Endothelial cell of umbilical vein (primary cell): ENCODE results near the gene CD58.

Source experiments
- CTCF ChIP-seq, 2 donors: IDR thresholded peaks; 1 replicate in 1 of 2; 2 replicates in 1 of 2; pipeline ENCODE4 v1.5.1; 2011; ENCODE audit warnings: low read length in 2 of 2, mild to moderate bottlenecking in 2 of 2, moderate library complexity in 2 of 2, control low read depth in 1 of 2, inconsistent platforms in 1 of 2, low read depth in 1 of 2; ENCODE audit not compliant: insufficient read depth in 1 of 2; ENCODE audit errors: extremely low read depth in 1 of 2
- EZH2 ChIP-seq: IDR thresholded peaks from 2 replicates; pipeline ENCODE4 v1.6.1; 2012; ENCODE audit warnings: borderline replicate concordance, low read depth, mild to moderate bottlenecking, moderate library complexity, low read length, inconsistent platforms; ENCODE audit not compliant: severe bottlenecking
- FOS ChIP-seq: IDR thresholded peaks from 2 replicates; pipeline ENCODE4 v1.6.1; 2011; ENCODE audit warnings: mild to moderate bottlenecking, low read length, moderate library complexity, borderline replicate concordance; ENCODE audit not compliant: insufficient read depth
- MAX ChIP-seq: IDR thresholded peaks from 2 replicates; pipeline ENCODE4 v1.6.1; 2011; ENCODE audit not compliant: insufficient read depth, insufficient read length
- MYC ChIP-seq: IDR thresholded peaks from one replicate; pipeline ENCODE4 v1.6.1; 2011; ENCODE audit warnings: mild to moderate bottlenecking, low read depth, low read length
- POLR2A ChIP-seq: IDR thresholded peaks from 2 replicates; pipeline ENCODE4 v1.6.1; 2012; ENCODE audit warnings: low read depth, mild to moderate bottlenecking, control low read depth, low read length
- POLR2AphosphoS5 ChIP-seq: IDR thresholded peaks from 2 replicates; pipeline ENCODE4 v1.6.1; 2012; ENCODE audit warnings: low read depth, mild to moderate bottlenecking, control low read depth, low read length, moderate library complexity; ENCODE audit not compliant: insufficient read depth

- TF ChIP-seq CTCF (IDR thresholded peaks at IDR 0.05; ENCODE audit: extremely low read depth in 1 of 2, insufficient read depth in 1 of 2, low read depth in 1 of 2, low read length in 2 of 2) = peak; percentile 81 to 85
- TF ChIP-seq POLR2AphosphoS5 = no peak
- TF ChIP-seq MAX = no peak
- TF ChIP-seq EZH2 = no peak
- no peak for TF ChIP-seq POLR2A
- TF ChIP-seq FOS = peak; percentile 38
- TF ChIP-seq MYC = no peak
These were observed 3.9 kb upstream of the CD58 start for GRCh38 chr1:116574581-116575291.
